ENCODE measurements around the gene TVP23B. TPM values are rescaled to one million over a fixed set of nuclear protein-coding genes. Genes with fewer than 3 reads are reported as not detected.
"Not testable (repeated sequence)": the region's sequence is repeated elsewhere in the genome, so short reads cannot be mapped to it uniquely, and the experiment has no call there.

Gene TVP23B
- total RNA-seq, 2 experiments from 2014 or later: 31.7 to 35.9 TPM

GRCh38 chr17:18770572-18770971 lies 10.4 kb upstream of the TVP23B start:
- DNase-seq, H3K4me3 Mint-ChIP-seq, H3K27ac Mint-ChIP-seq, H3K9me3 Mint-ChIP-seq, H3K27me3 Mint-ChIP-seq, H3K36me3 Mint-ChIP-seq, H3K4me1 Mint-ChIP-seq: not testable (repeated sequence)

DNA sequence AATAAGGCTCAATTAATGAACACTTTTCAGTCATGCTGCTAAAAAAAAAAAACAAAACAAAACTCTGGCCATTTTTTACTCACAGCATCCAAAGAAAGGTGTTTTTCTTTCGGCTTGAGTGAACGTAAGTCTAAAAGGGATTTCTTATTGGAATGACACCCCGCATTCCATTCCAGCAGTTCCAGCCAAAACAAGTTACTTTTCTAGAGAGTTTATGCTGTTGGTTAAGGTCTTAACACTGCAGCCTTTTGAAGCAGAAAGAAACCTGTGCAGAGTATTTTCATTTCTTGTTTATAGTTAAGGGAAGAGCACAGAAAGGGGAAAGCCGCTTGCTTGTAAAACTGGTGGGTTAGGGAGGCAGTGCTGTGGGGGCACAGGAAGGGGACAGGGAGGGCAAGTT lies 9.9 kb upstream of the TVP23B start:
- H3K36me3 Mint-ChIP-seq, H3K9me3 Mint-ChIP-seq, H3K4me1 Mint-ChIP-seq, H3K4me3 Mint-ChIP-seq, H3K27me3 Mint-ChIP-seq, DNase-seq, H3K27ac Mint-ChIP-seq: not testable (repeated sequence)

DNA sequence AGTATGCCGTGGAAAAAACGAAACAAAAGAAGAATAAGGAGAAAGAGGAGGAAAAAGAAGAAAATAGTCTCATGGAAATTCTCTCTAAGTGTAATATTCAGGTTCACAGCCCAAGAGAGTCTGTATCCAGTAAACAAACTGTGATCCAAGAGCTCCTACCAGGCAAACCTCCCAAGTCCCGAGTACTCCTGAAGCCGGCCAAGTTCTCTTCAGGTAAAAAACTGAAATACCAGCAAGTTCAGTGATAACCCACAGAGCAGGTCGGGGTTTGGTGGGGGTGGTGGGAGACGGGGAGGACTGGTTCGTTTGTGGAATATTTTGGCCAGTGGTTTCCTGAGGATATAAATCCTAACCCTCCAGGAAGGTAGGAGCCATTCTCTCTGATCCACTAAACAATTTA lies 8.5 kb upstream of the TVP23B start:
- H3K9me3 Mint-ChIP-seq: no peaks in the 10 kb centered on the region
- peaks cover 6% of the 10 kb centered on the region for H3K4me1 Mint-ChIP-seq
- no peak overlapping the region for H3K27ac Mint-ChIP-seq
- no peaks in the 10 kb centered on the region for H3K27me3 Mint-ChIP-seq
- no peak overlapping the region for H3K4me3 Mint-ChIP-seq
- no peaks in the 10 kb centered on the region for H3K36me3 Mint-ChIP-seq
- no peak for DNase-seq

DNA sequence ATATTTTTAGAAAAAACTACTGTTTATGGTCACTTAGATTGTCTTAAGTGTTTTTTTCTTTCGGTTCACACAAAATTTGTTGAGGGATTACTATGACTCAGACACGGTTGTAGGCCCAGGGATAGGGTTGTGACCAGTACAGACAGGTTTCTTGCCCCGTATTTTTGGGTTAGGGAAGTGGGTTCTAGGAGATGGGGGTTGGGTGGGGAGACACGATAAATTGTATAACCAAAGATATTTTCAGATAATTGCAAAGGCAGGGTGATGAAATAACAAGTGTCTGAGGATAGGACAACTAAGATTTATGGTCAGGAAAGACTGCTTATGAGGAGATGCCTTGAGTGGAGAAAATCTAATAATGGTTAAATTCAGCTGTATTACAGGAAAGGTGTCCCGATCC lies 822 bp downstream of the TVP23B start:
- peak overlapping the region; percentile 72 for H3K27ac Mint-ChIP-seq
- H3K27me3 Mint-ChIP-seq, H3K9me3 Mint-ChIP-seq, DNase-seq: not testable (repeated sequence)
- peak overlapping the region; percentile 80 for H3K4me3 Mint-ChIP-seq
- peaks cover 16% of the 10 kb centered on the region for H3K4me1 Mint-ChIP-seq
- peaks cover 15% of the 10 kb centered on the region for H3K36me3 Mint-ChIP-seq

- H3K27ac Mint-ChIP-seq, H3K4me3 Mint-ChIP-seq, H3K9me3 Mint-ChIP-seq, DNase-seq, H3K27me3 Mint-ChIP-seq: not testable (repeated sequence)
- Mint-ChIP-seq H3K4me1 (peaks cover 23% of the 10 kb centered on the region), H3K36me3 (peaks cover 18% of the 10 kb centered on the region)
Observed at GRCh38 chr17:18785933-18786332, 5.0 kb downstream of the TVP23B start.

- H3K9me3 Mint-ChIP-seq, H3K4me3 Mint-ChIP-seq, H3K27me3 Mint-ChIP-seq, DNase-seq, H3K27ac Mint-ChIP-seq: not testable (repeated sequence)
- Mint-ChIP-seq H3K36me3 (peaks cover 18% of the 10 kb centered on the region), H3K4me1 (peaks cover 23% of the 10 kb centered on the region)
Observed at GRCh38 chr17:18786890-18787289, 5.9 kb downstream of the TVP23B start.

GRCh38 chr17:18791402-18791801 lies 10.4 kb downstream of the TVP23B start:
- Mint-ChIP-seq H3K36me3 (peaks cover 10% of the 10 kb centered on the region), H3K4me1 (peaks cover 14% of the 10 kb centered on the region)
- not testable (repeated sequence) for H3K27me3 Mint-ChIP-seq, DNase-seq, H3K4me3 Mint-ChIP-seq, H3K9me3 Mint-ChIP-seq, H3K27ac Mint-ChIP-seq

DNA sequence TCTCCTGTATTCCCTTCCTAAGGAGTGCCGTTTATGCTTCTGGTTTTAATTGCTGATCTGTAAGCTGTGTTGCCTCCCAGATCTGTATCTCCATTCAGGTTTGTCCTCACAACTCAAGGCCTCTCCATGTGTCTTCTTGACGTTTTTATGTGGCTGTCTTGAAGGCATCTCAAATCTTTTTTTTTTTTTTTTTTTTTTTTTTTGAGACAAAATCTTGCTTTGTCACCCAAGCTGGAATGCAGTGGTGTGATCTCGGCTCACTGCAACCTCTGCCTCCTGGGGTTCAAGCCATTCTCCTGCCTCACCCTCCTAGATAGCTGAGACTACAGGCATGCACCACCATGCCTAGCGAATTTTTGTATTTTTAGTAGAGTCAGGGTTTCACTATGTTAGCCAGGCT lies 13.9 kb downstream of the TVP23B start:
- H3K27me3 Mint-ChIP-seq, H3K4me3 Mint-ChIP-seq, H3K27ac Mint-ChIP-seq, DNase-seq, H3K4me1 Mint-ChIP-seq, H3K9me3 Mint-ChIP-seq: not testable (repeated sequence)
- peaks cover 10% of the 10 kb centered on the region for H3K36me3 Mint-ChIP-seq

GRCh38 chr17:18796887-18797286 lies 15.9 kb downstream of the TVP23B start:
- not testable (repeated sequence) for H3K4me3 Mint-ChIP-seq

GRCh38 chr17:18803458-18804245 lies 22.7 kb downstream of the TVP23B start:
- H3K4me3 Mint-ChIP-seq, DNase-seq, H3K4me1 Mint-ChIP-seq, H3K36me3 Mint-ChIP-seq, H3K27ac Mint-ChIP-seq, H3K27me3 Mint-ChIP-seq, H3K9me3 Mint-ChIP-seq: not testable (repeated sequence)

More at GRCh38 chr17:18796887-18797286, 15.9 kb downstream of the TVP23B start:
- H3K27me3 Mint-ChIP-seq, DNase-seq, H3K9me3 Mint-ChIP-seq, H3K4me1 Mint-ChIP-seq, H3K27ac Mint-ChIP-seq: not testable (repeated sequence)
- peaks cover 13% of the 10 kb centered on the region for H3K36me3 Mint-ChIP-seq

GRCh38 chr17:18815924-18816323 lies 34.9 kb downstream of the TVP23B start:
- not testable (repeated sequence) for DNase-seq, H3K36me3 Mint-ChIP-seq, H3K9me3 Mint-ChIP-seq, H3K4me3 Mint-ChIP-seq, H3K27ac Mint-ChIP-seq, H3K4me1 Mint-ChIP-seq, H3K27me3 Mint-ChIP-seq

DNA sequence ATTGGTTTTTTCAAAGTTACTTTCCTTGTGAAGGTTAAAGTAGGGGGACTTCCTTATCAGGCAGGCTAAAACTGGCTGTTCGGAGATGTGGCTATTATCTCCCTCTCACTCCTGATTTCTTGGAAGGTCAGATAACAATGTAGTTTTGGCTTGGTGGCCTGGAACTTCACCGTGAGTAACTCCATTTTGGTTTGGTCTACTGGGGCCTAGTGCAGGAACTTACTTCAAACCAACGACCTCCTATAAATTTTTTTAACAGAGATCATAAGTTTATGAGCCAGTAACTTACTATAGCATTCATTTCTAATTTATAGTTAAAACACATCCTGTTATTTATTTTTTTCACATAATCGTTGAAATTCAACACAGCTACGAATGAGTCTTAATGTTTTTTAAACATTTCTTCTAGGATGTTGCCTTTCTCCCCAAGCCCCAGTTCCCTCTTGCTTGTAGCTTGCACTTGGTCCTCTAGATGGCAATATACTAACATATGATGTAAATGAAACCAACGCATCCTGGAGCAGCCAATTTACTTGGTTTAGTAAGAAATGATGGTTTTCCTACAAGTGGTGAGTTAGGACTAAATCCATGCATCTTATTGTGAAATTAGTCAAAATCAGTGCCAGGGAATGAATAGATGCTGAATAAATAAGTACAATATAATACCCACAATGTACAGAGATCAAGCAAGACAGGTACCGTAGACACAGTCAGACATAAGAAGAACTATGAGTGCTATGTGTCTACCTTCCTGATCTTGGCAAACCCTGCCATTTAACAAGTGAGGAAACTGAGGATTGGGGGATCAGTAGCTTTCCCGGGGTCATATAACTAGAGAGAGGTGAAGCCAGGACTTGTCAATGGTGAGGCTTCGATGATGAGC lies 35.7 kb downstream of the TVP23B start:
- not testable (repeated sequence) for H3K36me3 Mint-ChIP-seq, H3K27me3 Mint-ChIP-seq, H3K9me3 Mint-ChIP-seq, H3K4me3 Mint-ChIP-seq, H3K4me1 Mint-ChIP-seq, H3K27ac Mint-ChIP-seq
- DNase-seq: peak; percentile 7

DNA sequence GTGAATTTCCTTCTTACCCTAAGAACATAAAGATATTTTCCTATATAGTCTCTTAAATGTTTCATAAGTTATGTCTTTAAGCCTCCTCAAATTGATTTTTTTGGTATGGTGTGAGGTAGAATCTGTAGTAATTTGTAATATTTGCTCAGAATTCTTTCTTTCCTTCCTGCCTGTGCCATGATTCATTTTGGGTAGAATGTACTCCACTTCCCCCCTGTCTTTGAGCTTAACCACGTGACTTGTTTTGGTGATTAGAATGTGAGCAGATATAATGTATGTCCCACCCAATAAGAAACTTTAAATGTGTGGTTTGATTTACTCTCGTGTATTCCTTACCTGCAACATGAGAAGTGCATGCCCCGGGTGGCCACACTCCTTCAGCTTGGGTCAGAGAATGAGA lies 40.4 kb downstream of the TVP23B start:
- not testable (repeated sequence) for H3K9me3 Mint-ChIP-seq, H3K27ac Mint-ChIP-seq, DNase-seq, H3K4me3 Mint-ChIP-seq, H3K27me3 Mint-ChIP-seq, H3K4me1 Mint-ChIP-seq, H3K36me3 Mint-ChIP-seq

- H3K36me3 Mint-ChIP-seq, H3K4me3 Mint-ChIP-seq, H3K9me3 Mint-ChIP-seq, H3K27ac Mint-ChIP-seq, H3K27me3 Mint-ChIP-seq, DNase-seq, H3K4me1 Mint-ChIP-seq: not testable (repeated sequence)
Observed at GRCh38 chr17:18827613-18828012, 46.6 kb downstream of the TVP23B start.

DNA sequence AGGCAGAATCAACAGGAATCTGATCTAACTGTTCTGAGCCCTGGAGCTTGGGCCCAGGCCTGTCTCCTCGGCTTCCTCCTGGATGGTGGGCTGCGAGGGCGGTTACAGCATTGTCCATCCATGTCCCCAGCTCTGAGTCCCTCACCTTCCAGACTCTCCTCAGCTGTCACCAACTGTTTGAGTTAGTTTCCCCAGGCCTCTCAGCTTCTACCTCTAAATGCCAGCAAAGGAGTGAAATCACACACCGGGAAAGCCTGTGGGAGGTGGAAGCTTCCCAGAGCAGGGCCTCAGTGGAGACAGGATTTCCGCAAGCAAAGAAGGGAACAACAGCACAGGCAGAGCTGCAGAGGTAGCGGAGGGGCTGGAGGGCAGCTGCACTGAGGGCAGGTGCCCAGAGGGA lies 67.5 kb downstream of the TVP23B start:
- H3K27ac Mint-ChIP-seq: no peak overlapping the region
- H3K4me1 Mint-ChIP-seq: no peaks in the 10 kb centered on the region
- H3K27me3 Mint-ChIP-seq: no peaks in the 10 kb centered on the region
- no peak for DNase-seq
- no peaks in the 10 kb centered on the region for H3K9me3 Mint-ChIP-seq
- H3K36me3 Mint-ChIP-seq: no peaks in the 10 kb centered on the region
- H3K4me3 Mint-ChIP-seq: no peak overlapping the region

DNA sequence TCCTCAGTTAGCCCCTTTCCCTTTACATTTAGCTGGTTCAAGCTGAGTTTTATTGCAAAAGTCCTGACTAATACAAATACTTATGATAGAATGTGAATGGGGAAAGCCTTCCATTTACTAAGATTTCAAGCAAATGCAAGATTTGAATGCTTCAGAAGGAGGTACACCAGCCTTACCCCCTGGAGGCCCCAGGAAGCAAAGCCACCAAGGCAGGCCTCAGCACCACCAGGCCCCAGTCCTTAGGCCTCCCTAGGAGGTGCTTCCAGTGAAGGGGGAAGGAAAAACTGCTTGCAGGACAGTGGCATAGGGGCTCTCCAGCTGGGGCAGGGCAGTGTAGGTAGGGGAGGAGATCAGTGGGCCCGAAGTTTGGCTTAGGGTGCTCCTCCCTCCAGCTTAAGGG lies 69.7 kb downstream of the TVP23B start:
- H3K27ac Mint-ChIP-seq: no peak overlapping the region
- no peak for DNase-seq

More for the DNA sequence above, 69.7 kb downstream of the TVP23B start:
- no peaks in the 10 kb centered on the region for H3K9me3 Mint-ChIP-seq
- peaks cover 7% of the 10 kb centered on the region for H3K4me1 Mint-ChIP-seq
- H3K36me3 Mint-ChIP-seq: no peaks in the 10 kb centered on the region
- no peaks in the 10 kb centered on the region for H3K27me3 Mint-ChIP-seq
- H3K4me3 Mint-ChIP-seq: no peak overlapping the region

All from activated naive CD8-positive, alpha-beta T cell treated with anti-CD3 and anti-CD28 coated beads for 36 hours (primary cell).